OCI-LY3 (cell line): ENCODE measurements around the gene UBA1.

Experiments used
- H2AFZ ChIP-seq: fragments of 200-600, 300-600 bp; shearing (Covaris generic); 2 replicates; pipeline ENCODE4 v1.6.0; 2014; ENCODE audit warnings: antibody characterized with exemption, low read depth, low read length
- H3K27ac ChIP-seq: fragments of 200-600, 300-600 bp; sonication (generic); 2 replicates; pipeline ENCODE4 v1.5.1; 2014; ENCODE audit warnings: mild to moderate bottlenecking, low read length, moderate library complexity, mixed read lengths
- H3K27me3 ChIP-seq: fragments of 200-600, 300-600 bp; sonication (generic); 2 replicates; pipeline ENCODE4 v1.6.1; 2014; ENCODE audit warnings: low read depth, low read length, mixed read lengths
- H3K36me3 ChIP-seq: fragments of 200-600, 300-600 bp; sonication (generic); replicated peaks from 2 replicates; pipeline ENCODE3; 2014; ENCODE audit warnings: low read depth, low read length, mixed read lengths
- H3K4me1 ChIP-seq: fragments of 300-600, 200-600 bp; sonication (generic); 2 replicates; pipeline ENCODE4 v1.6.1; 2014; ENCODE audit warnings: low read length, mixed read lengths
- H3K4me2 ChIP-seq: fragments of 200-600, 300-600 bp; sonication (generic); 2 replicates; pipeline ENCODE4 v1.6.1; 2014; ENCODE audit warnings: low read length, mixed read lengths
- H3K4me3 ChIP-seq: fragments of 300-600, 200-600 bp; sonication (generic); 2 replicates; pipeline ENCODE4 v1.5.1; 2014; ENCODE audit warnings: antibody characterized with exemption, mild to moderate bottlenecking, low read length, moderate library complexity
- H3K79me2 ChIP-seq: fragments of 300-600, 200-600 bp; shearing (Covaris generic); 2 replicates; pipeline ENCODE4 v1.6.1; 2014; ENCODE audit warnings: mild to moderate bottlenecking, low read length, mixed read lengths
- H3K9ac ChIP-seq: fragments of 300-600, 200-600 bp; shearing (Covaris generic); 2 replicates; pipeline ENCODE4 v1.6.0; 2014; ENCODE audit warnings: mild to moderate bottlenecking, low read length, moderate library complexity
- H3K9me3 ChIP-seq: fragments of 200-600, 300-600 bp; shearing (Covaris generic); 2 replicates; pipeline ENCODE4 v1.6.1; 2014; ENCODE audit warnings: low read length, mixed read lengths; ENCODE audit not compliant: insufficient read depth
- H4K20me1 ChIP-seq: fragments of 200-600, 300-600 bp; sonication (generic); 2 replicates; pipeline ENCODE4 v1.6.1; 2016; ENCODE audit warnings: low read length, mixed read lengths; ENCODE audit not compliant: insufficient read depth
- CTCF ChIP-seq: fragments of 200-600, 300-600 bp; sonication (generic); IDR thresholded peaks from 2 replicates; pipeline ENCODE4 v1.5.1; 2014; ENCODE audit warnings: antibody characterized with exemption, low read length, low read depth
- EZH2phosphoT487 ChIP-seq: fragments of 200-600 bp; shearing (Covaris generic); IDR thresholded peaks from 2 replicates; pipeline ENCODE4 v1.6.1; 2018; ENCODE audit warnings: antibody characterized with exemption, mixed run types, low read depth

UBA1 gene

GRCh38 chrX:47193475-47194193 lies at the start of gene UBA1:
Gene UBA1, plus strand, starts transcription at chrX:47193829. Its CDS starts 4,974 bp downstream, at chrX:47198803.
- H3K27me3 ChIP-seq, result no peaks in the 10 kb centered on the region
- H3K9me3 ChIP-seq, result no peaks in the 10 kb centered on the region
- TF ChIP-seq CTCF, result peak; percentile 70
- TF ChIP-seq EZH2phosphoT487, result no peak
- H3K4me1 ChIP-seq, result peaks cover 25% of the 10 kb centered on the region
- H2AFZ ChIP-seq, result no peak within 1 kb of the TSS
- peak within 1 kb of the TSS; percentile 99 for H3K27ac ChIP-seq
- peaks cover 51% of the 10 kb centered on the region for H4K20me1 ChIP-seq
- H3K79me2 ChIP-seq, result peaks cover 79% of the 10 kb centered on the region
- peak within 1 kb of the TSS; percentile 100 for H3K9ac ChIP-seq
- H3K36me3 ChIP-seq, result peaks cover 49% of the 10 kb centered on the region
- peak within 1 kb of the TSS; percentile 97 for H3K4me3 ChIP-seq
- H3K4me2 ChIP-seq, result peak within 1 kb of the TSS; percentile 89

GRCh38 chrX:47143894-47144625 lies 49.6 kb upstream of the UBA1 start:
- peak overlapping the region; percentile 98 for H3K4me3 ChIP-seq
- TF ChIP-seq CTCF (no peak), EZH2phosphoT487 (no peak)
- peaks cover 28% of the 10 kb centered on the region for H3K36me3 ChIP-seq
- H3K9me3 ChIP-seq, result no peaks in the 10 kb centered on the region
- H2AFZ ChIP-seq, result no peak overlapping the region; the same call in 1 of the 2 replicates
- no peaks in the 10 kb centered on the region for H3K27me3 ChIP-seq
- peaks cover 34% of the 10 kb centered on the region for H4K20me1 ChIP-seq
- H3K9ac ChIP-seq, result peak overlapping the region; percentile 100
- H3K79me2 ChIP-seq, result peaks cover 57% of the 10 kb centered on the region
- peaks cover 19% of the 10 kb centered on the region for H3K4me1 ChIP-seq
- peak overlapping the region; percentile 82 for H3K4me2 ChIP-seq
- peak overlapping the region; percentile 98 for H3K27ac ChIP-seq

GRCh38 chrX:47144626-47145394 lies 48.8 kb upstream of the UBA1 start, which contains the start of the genes NDUFB11 and RBM10:
Gene NDUFB11, minus strand, starts transcription at chrX:47144702. Its CDS starts 23 bp downstream, at chrX:47144679.
Gene RBM10, plus strand, starts transcription at chrX:47145221. Its CDS starts 2,261 bp downstream, at chrX:47147482.
- Histone ChIP-seq H2AFZ (no peak within 1 kb of the TSS; the same call in 1 of the 2 replicates), H3K36me3 (peaks cover 26% of the 10 kb centered on the region), H3K4me2 (peak within 1 kb of the TSS; percentile 89), H3K27ac (peak within 1 kb of the TSS; percentile 98), H3K9ac (peak within 1 kb of the TSS; percentile 100), H4K20me1 (peaks cover 34% of the 10 kb centered on the region), H3K27me3 (no peaks in the 10 kb centered on the region), H3K4me1 (peaks cover 19% of the 10 kb centered on the region), H3K4me3 (peak within 1 kb of the TSS; percentile 98), H3K9me3 (no peaks in the 10 kb centered on the region), H3K79me2 (peaks cover 65% of the 10 kb centered on the region)
- TF ChIP-seq CTCF (peak; percentile 47), EZH2phosphoT487 (no peak)
